NK-92 treated with Interleukin-12 subunit alpha and Interleukin-12 subunit beta, amount 100 ng/mL, for 24 hours (cell line): ENCODE results near the gene LAMC1.

Experiments
- DNase-seq: peaks from one replicate; lab custom pipeline; 2025; lab: John Stamatoyannopoulos, UW

LAMC1 gene

DNA sequence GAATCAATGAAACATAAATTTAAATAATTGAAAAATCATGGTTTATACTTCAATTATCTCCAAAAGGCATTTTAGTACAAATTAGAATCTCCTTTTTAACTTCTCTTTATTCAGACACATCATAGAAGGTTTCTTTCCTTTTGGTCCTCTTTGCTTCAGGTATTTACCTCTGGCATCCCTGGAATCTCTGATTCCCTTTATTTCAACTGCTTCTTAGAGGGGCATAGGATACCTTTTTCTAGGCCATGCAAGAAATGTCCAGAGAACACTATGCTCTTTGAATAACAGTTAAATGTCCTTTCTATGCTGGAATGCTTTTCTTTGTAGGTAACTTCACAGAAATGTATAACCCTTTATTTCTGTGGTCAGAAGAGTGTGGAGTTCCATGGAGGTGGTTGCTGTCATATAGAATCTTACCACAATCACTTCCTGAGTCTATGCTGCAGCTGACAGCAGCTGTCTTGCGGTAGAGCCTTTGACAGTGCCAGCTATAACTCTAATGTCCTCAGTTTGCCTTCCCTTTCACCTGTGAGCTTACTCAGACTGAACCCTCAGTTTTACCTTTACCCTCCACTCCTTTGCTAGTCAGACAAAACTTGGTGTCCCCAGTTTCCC lies 171.4 kb downstream of the LAMC1 start:
- DNase-seq = no peak

DNA sequence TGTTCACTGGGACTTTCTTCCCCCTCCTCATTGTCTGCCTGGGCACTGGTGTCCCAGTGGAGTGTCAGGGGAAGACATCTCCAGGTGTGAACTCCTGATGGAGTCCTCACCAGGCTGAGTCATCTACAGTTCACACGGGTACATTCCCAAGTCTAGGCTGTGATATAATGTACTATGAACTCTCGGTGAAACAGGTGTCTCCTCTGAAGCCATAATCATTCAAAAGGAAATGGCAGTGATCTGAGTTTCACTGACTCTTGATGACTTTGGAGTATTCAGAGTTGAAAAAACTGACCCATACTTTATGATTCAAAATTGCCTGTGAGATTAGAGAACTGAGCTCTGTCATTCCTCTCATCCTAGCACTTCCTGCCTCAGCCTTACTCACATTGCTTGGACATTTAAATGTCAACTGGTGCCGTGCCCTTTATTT lies 171.9 kb downstream of the LAMC1 start:
- no peak for DNase-seq
